K562 (cell line): Measurements from ENCODE around the gene TOX2. TPM values are rescaled to one million over a fixed set of nuclear protein-coding genes. Genes with fewer than 3 reads are reported as not detected.

ENCODE experiments used
- ATAC-seq: fragments of 200-7000 bp; cut with Tn5 transposase; 3 replicates; pipeline ENCODE4 v1.9.1; 2020; ENCODE audit warnings: moderate library complexity
- BruUV-seq: library from RNA; stranded (reverse); fragments of 400-500 nt; replicated peaks from 2 replicates; lab custom pipeline; 2021; lab: Mats Ljungman, UMichigan
- CTCF ChIA-PET: fragments of 300-600 bp; formaldehyde crosslinking; extraction: SDS; loops from one replicate; lab custom pipeline; 2021; ENCODE audit warnings: low intra/inter-chr PET ratio; lab: Yijun Ruan, JAX
- POLR2A ChIA-PET: fragments of 300-600, 350-650 bp; sonication (Branson Sonifier 250); formaldehyde crosslinking; extraction: SDS; loops from one replicate; lab custom pipeline; 2021; ENCODE audit warnings: antibody characterized with exemption, inconsistent platforms; lab: Yijun Ruan, JAX
- DNase-seq, 4 experiments: peaks; one replicate each; pipeline versions ENCODE4 v3.0.0 to v3.0.0-alpha.2; 2011 to 2018; ENCODE audit warnings: low spot score in 3 of 4, mixed read lengths in 3 of 4; ENCODE audit errors: extremely low read depth in 1 of 4
- FAIRE-seq: peaks from 2 replicates; lab custom pipeline; 2011; peaks lifted over from hg19 to GRCh38; lab: Jason Lieb, UNC
- H2AFZ ChIP-seq: 2 replicates; pipeline ENCODE4 v1.6.0; 2011; ENCODE audit warnings: low read depth, low read length, control low read depth, inconsistent platforms
- H3K27ac ChIP-seq: fragments of 200-600 bp; 3 replicates; pipeline ENCODE4 v1.8.0; 2011; ENCODE audit warnings: low read depth, mild to moderate bottlenecking, control low read depth, inconsistent platforms, low read length, moderate library complexity, mixed read lengths; ENCODE audit errors: extremely low read depth
- H3K27me3 ChIP-seq, 2 experiments: fragments of 300-600 bp in 1 of 2; 2 replicates in 1 of 2; 3 replicates in 1 of 2; pipeline versions ENCODE4 v1.6.0 to v1.8.0; 2011; ENCODE audit warnings: inconsistent platforms in 2 of 2, low read length in 2 of 2, mild to moderate bottlenecking in 1 of 2, mixed read lengths in 1 of 2, moderate library complexity in 1 of 2; ENCODE audit not compliant: control insufficient read depth in 2 of 2, insufficient read depth in 2 of 2
- H3K36me3 ChIP-seq: fragments of 300-600 bp; 3 replicates; pipeline ENCODE4 v1.8.0; 2011; ENCODE audit warnings: mild to moderate bottlenecking, low read length, inconsistent platforms; ENCODE audit not compliant: control insufficient read depth, insufficient read depth
- H3K4me1 ChIP-seq, 2 experiments: fragments of 200-600 bp in 1 of 2; replicated peaks in 1 of 2; 2 replicates in 1 of 2; 3 replicates in 1 of 2; pipeline versions ENCODE4 v1.5.1 to v1.8.0; 2011; ENCODE audit warnings: inconsistent platforms in 2 of 2, low read length in 2 of 2, mild to moderate bottlenecking in 1 of 2, mixed read lengths in 1 of 2, moderate library complexity in 1 of 2; ENCODE audit not compliant: control insufficient read depth in 2 of 2, insufficient read depth in 2 of 2
- H3K4me2 ChIP-seq: 2 replicates; pipeline ENCODE4 v1.6.1; 2011; ENCODE audit warnings: low read length, control low read depth, inconsistent platforms, mixed read lengths; ENCODE audit not compliant: insufficient read depth
- H3K4me3 ChIP-seq: fragments of 200-600 bp; sonication (generic), shearing (Covaris generic); 2 replicates; pipeline ENCODE4 v1.5.1; 2016; ENCODE audit warnings: control low read depth, inconsistent platforms
- H3K79me2 ChIP-seq: fragments of 200-600 bp; 3 replicates; pipeline ENCODE4 v1.8.0; 2011; ENCODE audit warnings: low read length, inconsistent platforms; ENCODE audit not compliant: control insufficient read depth, insufficient read depth
- H3K9ac ChIP-seq, 2 experiments: 2 replicates each; pipeline versions ENCODE4 v1.6.0 to v1.6.1; 2011; ENCODE audit warnings: low read depth in 2 of 2, low read length in 2 of 2, control low read depth in 1 of 2, inconsistent platforms in 1 of 2, mild to moderate bottlenecking in 1 of 2, mixed read lengths in 1 of 2; ENCODE audit not compliant: insufficient read depth in 1 of 2
- H3K9me1 ChIP-seq: one replicate; pipeline ENCODE4 v1.6.0; 2011; ENCODE audit warnings: inconsistent platforms, mild to moderate bottlenecking, low read length, moderate library complexity; ENCODE audit not compliant: control insufficient read depth, insufficient read depth
- H3K9me3 ChIP-seq: replicated peaks from 2 replicates; pipeline ENCODE4 v1.5.1; 2011; ENCODE audit warnings: low read depth, low read length, inconsistent platforms; ENCODE audit not compliant: control insufficient read depth, insufficient read depth
- H4K20me1 ChIP-seq: replicated peaks from 2 replicates; pipeline ENCODE4 v1.6.1; 2011; ENCODE audit warnings: low read length, inconsistent platforms, mixed read lengths; ENCODE audit not compliant: control insufficient read depth, insufficient read depth
- DPF2 ChIP-seq: fragments of 450-650 bp; IDR thresholded peaks from 2 replicates; pipeline ENCODE4 v1.6.1; 2016
- EP300 ChIP-seq: IDR thresholded peaks from 2 replicates; pipeline ENCODE4 v1.6.1; 2012; ENCODE audit warnings: low read length, improper control_type of control experiment
- ETV1 ChIP-seq: fragments of 450-650 bp; conservative IDR thresholded peaks from 2 replicates; pipeline ENCODE4 v1.6.1; 2016; ENCODE audit warnings: missing genetic modification characterization, control low read depth, low read depth, missing compliant biosample characterization
- EZH2 ChIP-seq: IDR thresholded peaks from 2 replicates; pipeline ENCODE4 v1.6.1; 2012; ENCODE audit warnings: low read depth, mild to moderate bottlenecking, inconsistent platforms, low read length, borderline replicate concordance
- KDM4B ChIP-seq, 2 experiments: fragments of 450-650 bp in 1 of 2; sonication (generic) in 1 of 2; IDR thresholded peaks; 2 replicates each; pipeline ENCODE4 v1.6.1; 2016 to 2017; ENCODE audit warnings: borderline replicate concordance in 2 of 2, antibody characterized with exemption in 1 of 2, low read depth in 1 of 2, mild to moderate bottlenecking in 1 of 2
- MEF2A ChIP-seq: IDR thresholded peaks from 2 replicates; pipeline ENCODE4 v1.6.1; 2011; ENCODE audit warnings: low read depth, mild to moderate bottlenecking, low read length, moderate library complexity; ENCODE audit not compliant: control insufficient read depth
- MEIS2 ChIP-seq: fragments of 450-650 bp; IDR thresholded peaks from 2 replicates; pipeline ENCODE4 v1.6.1; 2014; ENCODE audit warnings: mild to moderate bottlenecking; ENCODE audit not compliant: partially characterized antibody
- SMARCA5 ChIP-seq: fragments of 450-650 bp; IDR thresholded peaks from 2 replicates; pipeline ENCODE4 v1.6.1; 2016
- TCFL5 ChIP-seq: fragments of 250-450 bp; sonication (Bioruptor Pico); conservative IDR thresholded peaks from 2 replicates; pipeline ENCODE4 v1.6.1; 2021; ENCODE audit warnings: mild to moderate bottlenecking, moderate library complexity, matching md5 sums
- ZNF695 ChIP-seq: fragments of 450-650 bp; formaldehyde crosslinking; IDR thresholded peaks from 2 replicates; pipeline ENCODE4 v1.4.0; 2020; ENCODE audit warnings: mild to moderate bottlenecking, moderate library complexity
- WGBS: fragments of 100-300 bp; shearing (Covaris generic); methylation state at CpG from one replicate; pipeline ENCODE4 v1.1.6; 2016; ENCODE audit warnings: low coverage, mixed read lengths; ENCODE audit not compliant: insufficient coverage; ENCODE audit errors: missing lambda C conversion rate; 5-methylcytosine and 5-hydroxymethylcytosine counted together
- in situ Hi-C: fragments of 300-500 bp; cut with MboI; formaldehyde crosslinking; loops from 4 replicates; pipeline ENCODE4 v1.15.0; 2018; ENCODE audit warnings: inconsistent platforms, mixed read lengths
- intact Hi-C: fragments of 100-400 bp; cut with micrococcal nuclease; formaldehyde crosslinking; loops from 2 replicates; pipeline ENCODE4 v1.14.2; 2022
- polyA plus RNA-seq, 8 experiments: library from polyadenylated mRNA; depleted of rRNA in 4 of 8; stranded (reverse) in 5 of 8; unstranded in 3 of 8; fragments of >200 nt; fragmentation: Nextera tagmentation in 2 of 8; fragmentation: Illumina TruSeq in 1 of 8; extraction: Ambion mirVana in 2 of 8; extraction: Trizol in 1 of 8; gene quantifications; 2 replicates each; pipeline versions ENCODE4 v1.2.1 to v1.2.3, GENCODE V29; 2011 to 2014; ENCODE audit warnings: inconsistent platforms in 1 of 8, missing spikeins in 1 of 8
- total RNA-seq, 7 experiments: library from RNA; depleted of rRNA in 6 of 7; stranded (reverse); fragments of >200 nt in 6 of 7; fragmentation: Illumina TruSeq in 2 of 7; extraction: Trizol in 2 of 7; gene quantifications; 2 replicates each; pipeline versions ENCODE4 v1.2.1 to v1.2.3, GENCODE V29; 2011 to 2021; ENCODE audit warnings: low replicate concordance in 1 of 7
- TF ChIP-seq, protein P1 (sequence below): fragments of 250-450 bp; sonication (Bioruptor Pico); IDR thresholded peaks from 2 replicates; pipeline ENCODE4 v1.5.0; 2021
- TF ChIP-seq, protein P2 (sequence below), 2 experiments: fragments of 450-650 bp; IDR thresholded peaks; 2 replicates each; pipeline ENCODE4 v1.6.1; 2016; ENCODE audit warnings: mild to moderate bottlenecking in 2 of 2, borderline replicate concordance in 1 of 2, low read depth in 1 of 2, moderate library complexity in 1 of 2

The TOX2 gene
- total and polyA plus RNA-seq, 9 of the 15 experiments (the other 6 are each of a cell fraction or from before 2014, with no cell fraction given): not detected

GRCh38 chr20:43975096-43975768 is 60.6 kb downstream of the TOX2 start:
- H3K4me2 ChIP-seq: no peak overlapping the region
- FAIRE-seq: no peak
- in situ Hi-C loops: no loop called here
- no peak for TF ChIP-seq ZNF695
- TF ChIP-seq, protein P1, sequence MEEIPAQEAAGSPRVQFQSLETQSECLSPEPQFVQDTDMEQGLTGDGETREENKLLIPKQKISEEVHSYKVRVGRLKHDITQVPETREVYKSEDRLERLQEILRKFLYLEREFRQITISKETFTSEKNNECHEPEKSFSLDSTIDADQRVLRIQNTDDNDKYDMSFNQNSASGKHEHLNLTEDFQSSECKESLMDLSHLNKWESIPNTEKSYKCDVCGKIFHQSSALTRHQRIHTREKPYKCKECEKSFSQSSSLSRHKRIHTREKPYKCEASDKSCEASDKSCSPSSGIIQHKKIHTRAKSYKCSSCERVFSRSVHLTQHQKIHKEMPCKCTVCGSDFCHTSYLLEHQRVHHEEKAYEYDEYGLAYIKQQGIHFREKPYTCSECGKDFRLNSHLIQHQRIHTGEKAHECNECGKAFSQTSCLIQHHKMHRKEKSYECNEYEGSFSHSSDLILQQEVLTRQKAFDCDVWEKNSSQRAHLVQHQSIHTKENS (CRISPR knock-in tag): no peak
- peak; percentile 69; the same call in 1 of the 2 replicates for TF ChIP-seq EP300
- TF ChIP-seq ETV1: no peak
- no peak for TF ChIP-seq EZH2
- no peak for TF ChIP-seq MEIS2
- TF ChIP-seq KDM4B (IDR thresholded peaks at IDR 0.05; ENCODE audit: borderline replicate concordance in 2 of 2, low read depth in 1 of 2): no peak
- no peak for TF ChIP-seq DPF2
- TF ChIP-seq MEF2A: no peak
- no peak for TF ChIP-seq SMARCA5
- TF ChIP-seq TCFL5 (CRISPR knock-in tag): no peak
- TF ChIP-seq, protein P2, sequence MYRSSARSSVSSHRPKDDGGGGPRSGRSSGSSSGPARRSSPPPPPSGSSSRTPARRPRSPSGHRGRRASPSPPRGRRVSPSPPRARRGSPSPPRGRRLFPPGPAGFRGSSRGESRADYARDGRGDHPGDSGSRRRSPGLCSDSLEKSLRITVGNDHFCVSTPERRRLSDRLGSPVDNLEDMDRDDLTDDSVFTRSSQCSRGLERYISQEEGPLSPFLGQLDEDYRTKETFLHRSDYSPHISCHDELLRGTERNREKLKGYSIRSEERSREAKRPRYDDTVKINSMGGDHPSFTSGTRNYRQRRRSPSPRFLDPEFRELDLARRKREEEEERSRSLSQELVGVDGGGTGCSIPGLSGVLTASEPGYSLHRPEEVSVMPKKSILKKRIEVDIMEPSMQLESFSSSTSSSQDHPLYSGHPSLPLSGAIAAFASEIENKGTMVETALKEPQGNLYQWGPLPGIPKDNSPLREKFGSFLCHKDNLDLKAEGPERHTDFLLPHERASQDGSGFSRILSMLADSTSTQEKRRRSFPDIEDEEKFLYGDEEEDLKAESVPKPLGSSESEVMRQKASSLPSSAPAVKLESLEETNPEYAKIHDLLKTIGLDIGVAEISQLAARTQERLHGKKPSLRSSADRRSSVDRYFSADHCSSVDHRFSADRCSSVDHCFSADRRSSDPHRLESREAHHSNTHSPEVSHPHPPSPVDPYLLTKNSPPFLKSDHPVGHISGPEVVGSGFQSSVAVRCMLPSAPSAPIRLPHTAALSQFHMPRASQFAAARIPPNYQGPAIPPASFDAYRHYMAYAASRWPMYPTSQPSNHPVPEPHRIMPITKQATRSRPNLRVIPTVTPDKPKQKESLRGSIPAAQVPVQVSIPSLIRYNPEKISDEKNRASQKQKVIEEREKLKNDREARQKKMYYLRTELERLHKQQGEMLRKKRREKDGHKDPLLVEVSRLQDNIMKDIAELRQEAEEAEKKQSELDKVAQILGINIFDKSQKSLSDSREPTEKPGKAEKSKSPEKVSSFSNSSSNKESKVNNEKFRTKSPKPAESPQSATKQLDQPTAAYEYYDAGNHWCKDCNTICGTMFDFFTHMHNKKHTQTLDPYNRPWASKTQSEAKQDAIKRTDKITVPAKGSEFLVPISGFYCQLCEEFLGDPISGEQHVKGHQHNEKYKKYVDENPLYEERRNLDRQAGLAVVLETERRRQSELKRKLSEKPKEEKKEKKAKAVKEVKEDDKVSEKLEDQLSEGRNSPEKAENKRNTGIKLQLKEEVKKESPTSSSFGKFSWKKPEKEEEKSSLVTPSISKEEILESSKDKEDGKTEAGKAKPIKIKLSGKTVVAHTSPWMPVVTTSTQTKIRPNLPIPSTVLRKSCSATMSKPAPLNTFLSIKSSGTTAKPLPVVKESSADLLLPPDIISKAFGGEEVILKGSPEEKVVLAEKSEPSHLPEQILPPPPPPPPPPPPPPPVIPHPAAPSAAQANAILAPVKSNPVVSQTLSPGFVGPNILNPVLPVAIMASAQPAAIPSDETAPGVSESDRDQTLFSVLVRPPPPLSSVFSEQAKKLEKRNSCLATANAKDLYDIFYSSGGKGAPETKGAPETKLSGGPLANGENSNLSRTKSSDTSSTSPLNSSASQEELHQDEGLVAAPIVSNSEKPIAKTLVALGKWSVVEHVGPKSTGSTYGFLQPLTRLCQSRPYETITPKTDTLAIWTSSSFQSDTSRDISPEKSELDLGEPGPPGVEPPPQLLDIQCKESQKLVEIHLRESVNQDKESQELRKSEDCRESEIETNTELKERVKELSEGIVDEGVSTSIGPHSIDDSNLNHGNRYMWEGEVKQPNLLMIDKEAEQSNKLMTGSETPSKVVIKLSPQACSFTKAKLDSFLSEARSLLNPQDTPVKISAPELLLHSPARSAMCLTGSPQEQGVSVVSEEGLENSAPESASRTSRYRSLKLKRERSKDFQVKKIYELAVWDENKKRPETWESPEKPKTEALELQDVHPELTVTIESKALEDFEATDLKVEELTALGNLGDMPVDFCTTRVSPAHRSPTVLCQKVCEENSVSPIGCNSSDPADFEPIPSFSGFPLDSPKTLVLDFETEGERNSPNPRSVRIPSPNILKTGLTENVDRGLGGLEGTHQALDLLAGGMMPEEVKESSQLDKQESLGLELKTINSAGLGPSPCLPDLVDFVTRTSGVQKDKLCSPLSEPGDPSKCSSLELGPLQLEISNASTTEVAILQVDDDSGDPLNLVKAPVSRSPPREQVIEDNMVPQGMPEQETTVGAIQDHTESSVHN (IDR thresholded peaks at IDR 0.05; ENCODE audit: borderline replicate concordance in 1 of 2, low read depth in 1 of 2): peak in 1 of 2 experiments; percentile 23; a peak in 1 of 4 replicates

More at GRCh38 chr20:43975096-43975768, 60.6 kb downstream of the TOX2 start:
- WGBS: 5% methylated on average over 6 of the region's 6 CpGs
- intact Hi-C loops: no loop called here
- no peak overlapping the region for H3K4me3 ChIP-seq
- peaks cover 0 to 9% of the 10 kb centered on the region in 2 experiments; a peak in 2 of 5 replicates for H3K27me3 ChIP-seq
- H3K4me1 ChIP-seq: no peaks in the 10 kb centered on the region; a peak in 1 of 5 replicates
- DNase-seq: no peak
- H3K9me3 ChIP-seq: no peaks in the 10 kb centered on the region
- ChIA-PET CTCF (no interaction called here), POLR2A (interaction anchor here (0.6 kb wide), 1 partner anchor 26 kb away, joined by 4 read pairs; no protein-coding TSS in a partner anchor)
- no peaks in the 10 kb centered on the region for H3K9me1 ChIP-seq
- ATAC-seq: peak; percentile 68
- H3K27ac ChIP-seq: no peak overlapping the region
- H3K79me2 ChIP-seq: no peaks in the 10 kb centered on the region
- H2AFZ ChIP-seq: no peak overlapping the region
- no TSS peak for BruUV-seq
- H3K9ac ChIP-seq: no peak overlapping the region
- no peaks in the 10 kb centered on the region for H3K36me3 ChIP-seq
- no peaks in the 10 kb centered on the region for H4K20me1 ChIP-seq
